PC-9 (cell line): Measurements from ENCODE around the gene CD247. TPM values are rescaled to one million over a fixed set of nuclear protein-coding genes. Genes with fewer than 3 reads are reported as not detected.

Experiments
- BruUV-seq: library from RNA; stranded (reverse); fragments of 400-500 nt; replicated peaks from 2 replicates; lab custom pipeline; 2021; lab: Mats Ljungman, UMichigan
- CTCF ChIA-PET: fragments of 300-600 bp; sonication (Branson Sonifier 250); formaldehyde crosslinking; loops from one replicate; lab custom pipeline; 2022; ENCODE audit warnings: antibody characterized with exemption; lab: Charles Lee
- POLR2A ChIA-PET: fragments of 300-600 bp; sonication (Branson Sonifier 250); formaldehyde crosslinking; loops from one replicate; lab custom pipeline; 2022; ENCODE audit warnings: antibody characterized with exemption; ENCODE audit not compliant: unreplicated experiment; lab: Charles Lee
- DNase-seq, 2 experiments: peaks; one replicate each; pipeline versions ENCODE4 v3.0.0 to v3.0.0-alpha.2; 2015 to 2022; ENCODE audit warnings: mixed read lengths in 1 of 2
- H2AFZ ChIP-seq: fragments of 200-600 bp; sonication (generic); 2 replicates; pipeline ENCODE4 v1.8.1; 2017; ENCODE audit warnings: antibody characterized with exemption
- H3F3A ChIP-seq: fragments of 200-600 bp; sonication (generic); 2 replicates; pipeline ENCODE4 v1.8.1; 2017; ENCODE audit warnings: antibody characterized with exemption, mild to moderate bottlenecking, low read depth; ENCODE audit not compliant: insufficient read depth
- H3K27ac ChIP-seq: fragments of 200-600 bp; sonication (generic); 2 replicates; pipeline ENCODE4 v1.6.1; 2016; ENCODE audit warnings: mixed run types
- H3K27me3 ChIP-seq: fragments of 200-600 bp; sonication (generic); 2 replicates; pipeline ENCODE4 v1.6.1; 2016; ENCODE audit warnings: low read depth, mixed run types; ENCODE audit not compliant: insufficient read depth
- H3K36me3 ChIP-seq: fragments of 200-600 bp; sonication (generic); 2 replicates; pipeline ENCODE4 v1.6.1; 2016; ENCODE audit warnings: low read depth, mixed run types
- H3K4me1 ChIP-seq: fragments of 200-600 bp; sonication (generic); replicated peaks from 2 replicates; pipeline ENCODE4 v1.6.1; 2016; ENCODE audit warnings: mixed run types; ENCODE audit not compliant: insufficient read depth
- H3K4me2 ChIP-seq: fragments of 200-600 bp; sonication (generic); 2 replicates; pipeline ENCODE4 v1.6.1; 2017; ENCODE audit warnings: mixed run types
- H3K4me3 ChIP-seq: fragments of 200-600 bp; sonication (generic); 2 replicates; pipeline ENCODE4 v1.6.1; 2016; ENCODE audit warnings: mixed run types
- H3K79me2 ChIP-seq: fragments of 200-600 bp; sonication (generic); 2 replicates; pipeline ENCODE4 v1.6.1; 2017; ENCODE audit warnings: low read depth, mixed run types
- H3K9me2 ChIP-seq: fragments of 200-600 bp; sonication (generic); 2 replicates; pipeline ENCODE4 v1.8.1; 2017; ENCODE audit warnings: mild to moderate bottlenecking; ENCODE audit not compliant: insufficient read depth
- H3K9me3 ChIP-seq: fragments of 200-600 bp; sonication (generic); 2 replicates; pipeline ENCODE4 v1.8.1; 2016; ENCODE audit warnings: low read depth; ENCODE audit not compliant: insufficient read depth
- H4K20me1 ChIP-seq: fragments of 200-600 bp; sonication (generic); 2 replicates; pipeline ENCODE4 v1.8.1; 2017; ENCODE audit not compliant: insufficient read depth
- CTCF ChIP-seq: fragments of 200-600 bp; sonication (generic); conservative IDR thresholded peaks from 2 replicates; pipeline ENCODE4 v1.6.1; 2017; ENCODE audit warnings: mixed run types, antibody characterized with exemption, mild to moderate bottlenecking, moderate library complexity
- EZH2 ChIP-seq: fragments of 200-600 bp; sonication (generic); IDR thresholded peaks from 2 replicates; pipeline ENCODE4 v1.8.0; 2017; ENCODE audit warnings: antibody characterized with exemption, low read depth
- intact Hi-C: fragments of 100-400 bp; cut with micrococcal nuclease; formaldehyde crosslinking; loops from one replicate; pipeline ENCODE4 v1.10.0; 2022; ENCODE audit not compliant: unreplicated experiment
- total RNA-seq: library from RNA; stranded (reverse); gene quantifications from 2 replicates; pipeline ENCODE4 v1.2.3, GENCODE V29; 2021

Gene CD247
- total RNA-seq, 1 experiment from 2014 or later, result not detected

DNA sequence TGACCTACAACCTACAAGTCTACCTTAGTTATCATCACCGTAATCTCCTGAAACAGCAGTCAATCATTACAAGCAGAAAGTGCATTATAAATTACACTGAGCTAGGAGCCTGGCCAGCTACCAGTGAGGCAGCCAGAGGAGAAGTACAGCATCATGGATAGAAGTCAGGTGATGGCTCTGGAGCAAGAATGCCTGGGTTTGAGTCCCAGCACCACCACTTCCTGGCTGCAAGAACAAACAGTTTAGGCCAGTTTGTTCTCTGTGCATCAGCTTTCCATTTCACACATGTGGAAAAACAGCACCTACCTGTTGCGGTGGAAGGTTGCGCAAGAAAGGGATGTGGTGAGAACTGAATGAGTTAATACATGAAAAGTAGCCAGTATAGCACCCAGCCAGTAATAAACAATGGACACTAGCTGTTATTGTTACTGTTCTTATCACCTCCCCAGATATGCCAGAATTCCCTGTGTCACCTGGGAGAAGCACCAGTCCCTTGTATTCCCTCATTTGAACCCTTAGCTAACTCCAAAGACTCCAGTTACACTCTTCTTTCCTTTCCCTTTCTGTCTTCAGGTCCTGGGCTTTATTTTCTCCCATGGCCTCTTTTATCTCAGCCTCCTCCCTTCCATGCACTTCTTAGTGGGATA is 26.2 kb upstream of the CD247 start:
- Histone ChIP-seq H3K4me2 (no peak overlapping the region), H2AFZ (no peak overlapping the region), H3K27ac (no peak overlapping the region), H3K4me3 (no peak overlapping the region), H3K36me3 (no peaks in the 10 kb centered on the region), H3K9me3 (no peaks in the 10 kb centered on the region), H3K9me2 (no peaks in the 10 kb centered on the region), H3K79me2 (no peaks in the 10 kb centered on the region), H3K4me1 (peaks cover 15% of the 10 kb centered on the region), H3F3A (no peaks in the 10 kb centered on the region; the same call in 1 of the 2 replicates), H4K20me1 (no peaks in the 10 kb centered on the region), H3K27me3 (no peaks in the 10 kb centered on the region)
- intact Hi-C loops, result no loop called here
- no TSS peak for BruUV-seq
- peak; percentile 15 to 42 for DNase-seq
- POLR2A ChIA-PET, result no interaction called here
- CTCF ChIA-PET, result no interaction called here
- no peak for TF ChIP-seq CTCF
- no peak for TF ChIP-seq EZH2

DNA sequence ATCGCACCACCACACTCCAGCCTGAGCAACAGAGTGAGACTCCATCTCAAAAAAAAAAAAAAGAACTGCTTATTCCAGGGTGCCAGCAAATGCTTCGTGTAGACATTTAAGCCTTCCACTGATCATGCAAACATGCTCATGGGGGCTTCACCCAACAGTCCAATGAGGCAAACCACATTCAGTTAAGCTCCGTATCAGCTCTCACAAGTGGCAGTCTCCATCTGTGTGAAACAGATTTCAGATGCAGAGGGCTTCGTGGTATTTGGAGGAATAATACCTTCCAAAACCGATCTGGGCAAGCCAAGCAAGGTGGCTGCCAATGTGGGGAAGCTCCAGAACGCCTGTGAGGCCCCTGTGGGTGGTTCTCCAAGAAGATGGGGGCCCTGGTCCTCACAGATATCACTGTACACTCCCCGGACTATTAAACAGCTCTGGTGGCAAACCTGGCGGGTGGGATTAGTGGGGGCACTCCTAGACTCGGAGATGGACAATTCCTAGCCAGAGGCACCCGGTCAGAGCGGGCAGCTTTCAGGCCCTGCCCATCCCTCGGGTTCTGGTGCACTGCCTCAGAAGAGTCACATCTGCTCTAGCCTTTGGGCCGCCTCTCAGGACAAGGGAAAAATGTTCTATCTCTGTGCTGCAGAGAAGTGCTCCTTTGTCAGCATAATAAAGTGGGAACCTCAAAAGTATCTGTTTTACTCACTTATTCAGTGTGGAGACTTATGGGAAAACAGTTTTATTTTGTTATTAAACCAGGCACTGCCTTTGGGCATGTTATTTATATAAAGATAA is 25.1 kb upstream of the CD247 start:
- DNase-seq, result no peak
- Histone ChIP-seq H3K27ac (no peak overlapping the region), H2AFZ (no peak overlapping the region), H3K36me3 (no peaks in the 10 kb centered on the region), H3K79me2 (no peaks in the 10 kb centered on the region), H3K9me3 (no peaks in the 10 kb centered on the region), H4K20me1 (no peaks in the 10 kb centered on the region), H3K4me3 (no peak overlapping the region), H3K4me1 (peaks cover 9% of the 10 kb centered on the region), H3K27me3 (no peaks in the 10 kb centered on the region), H3F3A (no peaks in the 10 kb centered on the region; the same call in 1 of the 2 replicates), H3K9me2 (no peaks in the 10 kb centered on the region), H3K4me2 (no peak overlapping the region)
- POLR2A ChIA-PET, result no interaction called here
- TF ChIP-seq EZH2 (no peak), CTCF (no peak)
- intact Hi-C loops, result no loop called here
- CTCF ChIA-PET, result interaction anchor here (0.6 kb wide), 1 partner anchor 123 kb away, joined by 3 read pairs; no protein-coding TSS in a partner anchor
- BruUV-seq, result no TSS peak

GRCh38 chr1:167542109-167543032 is 24.0 kb upstream of the CD247 start:
- H2AFZ ChIP-seq, result no peak overlapping the region
- no TSS peak for BruUV-seq
- DNase-seq, result no peak
- H3K9me3 ChIP-seq, result no peaks in the 10 kb centered on the region
- H4K20me1 ChIP-seq, result no peaks in the 10 kb centered on the region
- H3K4me3 ChIP-seq, result no peak overlapping the region
- TF ChIP-seq CTCF, result no peak
- no peak for TF ChIP-seq EZH2
- no peaks in the 10 kb centered on the region; the same call in 1 of the 2 replicates for H3F3A ChIP-seq
- no peaks in the 10 kb centered on the region for H3K79me2 ChIP-seq
- peaks cover 9% of the 10 kb centered on the region for H3K4me1 ChIP-seq
- ChIA-PET CTCF (interaction anchor here (0.6 kb wide), 1 partner anchor 122 kb away, joined by 3 read pairs; no protein-coding TSS in a partner anchor), POLR2A (no interaction called here)
- no peaks in the 10 kb centered on the region for H3K9me2 ChIP-seq
- H3K36me3 ChIP-seq, result no peaks in the 10 kb centered on the region
- H3K27me3 ChIP-seq, result no peaks in the 10 kb centered on the region
- no peak overlapping the region for H3K27ac ChIP-seq
- H3K4me2 ChIP-seq, result no peak overlapping the region
- intact Hi-C loops, result no loop called here
